Head of caudate nucleus (tissue), 42 donors: ENCODE measurements around the gene TMEM150B.
"Not testable (repeated sequence)": the region's sequence is repeated elsewhere in the genome, so short reads cannot be mapped to it uniquely, and the experiment has no call there.

ENCODE experiments used
- DNase-seq, 42 donors: peaks; one replicate each; pipeline versions ENCODE4 v3.0.0 to v3.0.0-alpha.2; 2020 to 2021; ENCODE audit warnings: mixed read lengths in 7 of 42
- intact Hi-C: fragments of 100-400 bp; cut with DNase I; formaldehyde crosslinking; loops from one replicate; pipeline ENCODE4 v1.15.0; 2022

TMEM150B gene

DNA sequence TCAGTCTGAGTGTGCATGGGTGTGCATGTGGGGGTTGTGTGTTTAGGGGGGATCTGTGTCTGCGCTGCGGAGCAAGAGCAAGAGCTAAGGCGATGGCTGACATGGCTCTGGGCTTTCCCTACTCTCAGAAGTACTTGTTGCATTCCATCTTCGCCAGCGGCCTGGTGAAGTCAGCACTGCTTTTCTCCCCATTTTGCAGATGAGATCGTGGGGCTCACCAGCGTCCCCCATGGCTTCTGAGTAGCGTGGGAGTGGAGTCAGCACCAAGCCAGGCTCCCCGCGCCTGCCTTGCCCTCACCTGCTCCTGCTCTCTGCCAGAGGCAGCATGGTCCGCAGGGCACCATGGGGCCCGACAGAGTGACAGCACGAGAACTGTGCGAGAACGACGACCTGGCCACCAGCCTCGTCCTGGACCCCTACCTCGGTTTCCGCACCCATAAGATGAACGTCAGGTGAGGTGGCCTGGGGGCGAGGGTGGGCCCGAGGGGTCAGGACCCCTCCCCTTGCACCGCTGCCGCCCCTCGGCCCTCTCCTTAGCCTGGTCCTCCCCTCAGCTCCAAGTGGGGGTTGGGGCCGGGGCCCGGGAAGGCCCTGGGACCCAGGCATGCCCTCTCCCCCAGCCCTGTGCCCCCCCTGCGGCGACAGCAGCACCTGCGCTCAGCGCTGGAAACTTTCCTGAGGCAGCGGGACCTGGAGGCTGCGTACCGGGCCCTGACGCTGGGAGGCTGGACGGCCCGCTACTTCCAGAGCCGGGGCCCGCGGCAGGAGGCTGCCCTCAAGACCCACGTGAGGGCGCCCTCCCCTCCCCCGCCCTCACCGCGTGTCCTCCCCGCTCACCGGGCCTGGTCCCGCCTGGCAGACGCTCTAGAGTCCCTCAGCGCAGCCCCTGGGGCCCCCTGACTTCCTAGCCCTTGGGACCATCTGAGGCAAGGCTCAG, 16.7 kb upstream of the TMEM150B start:
- DNase-seq = no peak
- intact Hi-C loops = loop anchor here (5.0 kb wide), 1 partner anchor 40 kb away; the partner anchor contains the start of gene TMEM238

- intact Hi-C loops = loop anchor here (5.0 kb wide), 1 partner anchor 41 kb away; the partner anchor contains the start of gene TMEM238
- peak; percentile 39 to 92 (median 79) for DNase-seq
Measured at GRCh38 chr19:55341171-55341588, 16.0 kb upstream of the TMEM150B start.

- DNase-seq = peak in 30 of 42 donors; percentile 17 to 65 (median 40)
- intact Hi-C loops = loop anchor here (5.0 kb wide), 1 partner anchor 42 kb away; the partner anchor contains the start of gene TMEM238
Measured at GRCh38 chr19:55340784-55341147, 15.6 kb upstream of the TMEM150B start.

GRCh38 chr19:55339889-55340783, 15.0 kb upstream of the TMEM150B start:
- peak in 6 of 42 donors; percentile 8 to 40 (median 20) for DNase-seq
- intact Hi-C loops = loop anchor here (5.0 kb wide), 2 partner anchors 38 to 42 kb away; partner anchors contain the start of gene TMEM238

DNA sequence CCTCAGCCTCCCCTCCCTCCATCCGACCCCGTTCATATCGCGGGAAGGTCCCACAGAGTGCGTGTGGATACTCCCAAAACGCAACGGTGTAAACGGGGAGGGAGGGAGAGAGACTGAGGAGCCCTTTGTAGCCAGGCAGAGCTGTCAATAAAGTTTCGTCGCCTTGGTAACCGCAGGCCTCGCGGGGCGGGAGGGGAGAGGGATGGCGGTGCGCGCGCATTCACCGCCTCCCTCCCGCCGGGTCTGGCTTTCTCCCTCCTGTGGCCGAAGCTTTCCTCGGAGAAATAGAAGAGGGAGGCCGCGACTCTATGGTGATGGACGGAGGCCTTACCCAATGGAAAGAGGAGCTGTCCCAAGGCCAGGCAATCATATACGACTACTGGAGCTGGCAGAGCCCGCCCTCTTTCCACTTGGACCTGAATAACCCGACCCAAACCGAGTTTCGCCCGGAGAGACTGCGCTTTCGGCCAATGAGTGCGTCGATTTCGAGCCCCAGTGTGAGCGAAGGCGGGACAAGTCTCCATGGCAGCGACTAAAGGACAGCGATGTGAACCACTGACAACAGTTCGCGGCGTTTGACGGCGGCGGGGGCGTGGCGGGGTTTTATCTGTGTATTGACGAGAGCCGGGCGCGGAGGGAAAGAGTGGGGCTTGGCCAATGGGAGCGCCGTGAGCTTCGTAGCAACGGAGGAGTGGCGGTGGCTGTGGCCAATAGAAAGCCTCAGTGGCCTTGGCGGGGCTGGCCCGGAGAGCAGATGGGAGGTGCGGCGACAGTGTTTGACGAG, 14.2 kb upstream of the TMEM150B start, which contains the start of gene KMT5C:
TSS of gene KMT5C (plus strand) at position 772 of the 784 bp plus-strand sequence. CDS start 2,061 bp downstream, outside the sequence.
- DNase-seq = peak; percentile 100
- intact Hi-C loops = loop anchor here (5.0 kb wide), 1 partner anchor 37 kb away; no protein-coding TSS in a partner anchor

GRCh38 chr19:55336101-55336500, 11.0 kb upstream of the TMEM150B start:
- intact Hi-C loops = loop anchor here (5.0 kb wide), 1 partner anchor 34 kb away; no protein-coding TSS in a partner anchor
- DNase-seq = no peak

DNA sequence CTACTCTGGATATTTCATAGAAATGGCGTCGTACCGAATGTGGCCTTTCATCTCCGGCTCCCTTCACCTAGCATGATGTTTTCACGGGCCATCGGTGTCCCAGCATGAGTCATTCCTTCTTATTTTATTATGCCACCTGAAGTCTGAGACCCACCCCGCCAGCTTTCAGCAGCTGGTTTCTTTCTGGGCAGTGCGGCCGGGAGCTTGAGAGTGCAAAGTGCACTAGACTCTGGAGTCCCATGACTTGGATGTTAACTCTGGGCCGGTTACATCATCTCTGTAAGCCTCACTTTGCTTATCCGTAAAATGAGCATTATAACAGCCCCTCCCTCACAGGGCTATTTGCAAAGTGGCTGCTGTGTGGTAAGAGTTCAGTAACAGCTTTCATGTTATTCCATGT, 8.7 kb upstream of the TMEM150B start:
- intact Hi-C loops = no loop called here

GRCh38 chr19:55329791-55330190, 4.7 kb upstream of the TMEM150B start:
- DNase-seq, intact Hi-C loops: not testable (repeated sequence)

More for the DNA sequence above, 8.7 kb upstream of the TMEM150B start:
- DNase-seq = no peak

- DNase-seq, intact Hi-C loops: not testable (repeated sequence)
Measured at GRCh38 chr19:55328774-55329318, 3.7 kb upstream of the TMEM150B start.

GRCh38 chr19:55324662-55325061, 479 bp downstream of the TMEM150B start:
- DNase-seq = peak in 1 of 42 donors; percentile 12
- intact Hi-C loops = no loop called here

DNA sequence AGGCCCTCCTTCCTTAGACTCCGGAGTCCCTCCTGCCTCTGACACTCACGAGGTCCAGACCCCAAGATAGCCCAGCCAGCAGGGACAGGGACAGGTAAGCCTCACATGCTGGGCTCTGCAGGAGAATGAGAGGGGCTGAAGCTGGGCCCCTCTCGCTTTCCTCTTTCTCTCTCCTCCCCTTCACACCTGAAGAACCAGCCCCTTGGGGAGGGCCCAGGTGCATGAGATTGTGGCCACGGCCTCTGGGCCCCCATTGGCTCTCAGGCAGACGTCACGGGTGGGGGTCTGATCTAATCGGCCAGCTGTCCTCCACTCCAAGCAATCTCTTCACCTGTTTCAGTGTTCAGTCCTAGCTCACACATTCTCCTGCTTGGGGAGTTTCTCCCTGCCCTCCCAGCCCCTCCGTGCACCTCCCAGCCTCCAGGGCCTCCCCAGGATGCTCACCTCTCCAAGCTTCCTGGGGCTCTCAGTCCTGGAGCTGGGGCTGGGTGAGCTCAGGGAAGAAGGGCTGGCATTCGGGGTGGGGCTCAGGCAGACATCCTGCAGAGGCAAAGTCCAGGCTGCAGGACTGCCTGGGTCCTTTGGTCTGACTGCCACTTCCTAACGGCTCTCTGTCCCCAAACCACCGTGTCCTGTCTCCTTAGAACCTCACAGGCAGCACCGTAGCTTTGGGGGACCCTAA, 2.8 kb downstream of the TMEM150B start:
- no peak for DNase-seq
- intact Hi-C loops = no loop called here

GRCh38 chr19:55321466-55322137, 3.5 kb downstream of the TMEM150B start:
- intact Hi-C loops = no loop called here
- DNase-seq = no peak

GRCh38 chr19:55320844-55321419, 4.2 kb downstream of the TMEM150B start:
- no peak for DNase-seq
- intact Hi-C loops = no loop called here

DNA sequence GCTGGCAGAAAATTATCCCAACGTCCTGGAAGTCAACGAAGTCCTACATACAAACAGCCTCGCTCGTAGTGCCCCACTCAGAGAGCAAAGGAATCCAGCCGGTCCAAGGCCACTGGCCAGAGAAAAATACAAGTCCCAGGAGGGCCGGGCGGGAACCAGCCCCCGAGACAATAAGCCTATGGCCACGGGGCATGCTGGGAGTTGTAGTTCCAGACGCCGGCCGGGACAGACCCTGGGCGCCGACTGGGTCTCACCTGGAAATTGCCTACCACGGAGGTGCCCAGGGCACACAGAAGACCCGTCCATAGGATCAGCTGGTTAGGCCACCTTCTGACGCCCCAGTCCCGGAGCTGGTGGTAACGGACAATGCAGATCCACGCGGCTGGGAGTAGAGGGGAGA, 5.4 kb downstream of the TMEM150B start:
- intact Hi-C loops = no loop called here
- peak; percentile 46 to 86 (median 60) for DNase-seq

DNA sequence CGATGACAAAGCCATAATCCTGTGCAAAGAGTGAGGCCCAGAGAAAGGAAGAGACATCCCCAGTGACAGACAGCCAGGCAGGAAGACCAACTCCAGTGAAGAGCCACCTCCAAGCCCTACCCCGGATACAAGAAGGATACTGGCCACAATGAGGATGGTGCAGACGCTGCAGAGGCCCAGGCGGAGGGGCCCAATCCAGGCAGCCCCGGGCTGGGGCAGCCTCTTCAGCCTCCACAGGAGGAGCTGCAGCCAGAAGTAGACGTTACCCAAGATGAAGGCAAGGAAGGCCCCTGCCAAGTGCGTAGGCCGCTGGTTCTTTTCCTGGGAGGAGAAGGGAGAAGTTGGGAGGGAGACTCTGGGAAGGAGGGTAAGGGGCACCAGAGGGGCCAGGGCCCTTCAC, 8.5 kb downstream of the TMEM150B start:
- intact Hi-C loops = no loop called here
- DNase-seq = no peak

DNA sequence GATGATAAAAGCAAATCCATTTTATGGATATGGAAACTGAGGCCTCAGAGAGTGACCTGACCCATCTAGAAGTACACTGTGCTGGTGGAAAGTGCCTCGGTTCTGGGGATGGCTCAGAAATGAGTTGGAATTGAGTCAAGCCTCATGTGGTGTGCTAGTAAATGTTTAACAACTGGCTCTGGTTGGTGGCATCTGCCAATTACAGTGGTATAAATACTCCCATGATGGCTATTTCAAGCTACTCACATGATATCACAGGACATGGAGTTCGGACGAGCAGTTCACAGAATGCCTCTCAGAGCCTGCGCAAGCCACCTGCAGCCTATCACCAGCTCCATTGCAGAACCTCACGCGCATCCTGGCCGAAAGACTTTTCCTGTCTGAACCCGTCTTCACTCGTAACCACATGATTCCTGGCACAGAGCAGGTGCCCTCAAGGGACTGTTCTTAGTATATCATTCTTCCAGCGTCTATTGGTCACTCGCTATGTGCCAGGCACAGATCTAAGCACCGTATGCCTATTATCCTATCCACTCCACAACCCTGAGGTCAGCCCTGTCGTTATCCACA, 9.1 kb downstream of the TMEM150B start:
- no peak for DNase-seq
- intact Hi-C loops = no loop called here
